Measurements from ENCODE around the gene GRIP2. TPM values are rescaled to one million over a fixed set of nuclear protein-coding genes. Genes with fewer than 3 reads are reported as not detected.

Gene GRIP2
- total and polyA plus RNA-seq, 2 donors (not counting 3 experiments of a cell fraction or from before 2014, with no cell fraction given): not detected

DNA sequence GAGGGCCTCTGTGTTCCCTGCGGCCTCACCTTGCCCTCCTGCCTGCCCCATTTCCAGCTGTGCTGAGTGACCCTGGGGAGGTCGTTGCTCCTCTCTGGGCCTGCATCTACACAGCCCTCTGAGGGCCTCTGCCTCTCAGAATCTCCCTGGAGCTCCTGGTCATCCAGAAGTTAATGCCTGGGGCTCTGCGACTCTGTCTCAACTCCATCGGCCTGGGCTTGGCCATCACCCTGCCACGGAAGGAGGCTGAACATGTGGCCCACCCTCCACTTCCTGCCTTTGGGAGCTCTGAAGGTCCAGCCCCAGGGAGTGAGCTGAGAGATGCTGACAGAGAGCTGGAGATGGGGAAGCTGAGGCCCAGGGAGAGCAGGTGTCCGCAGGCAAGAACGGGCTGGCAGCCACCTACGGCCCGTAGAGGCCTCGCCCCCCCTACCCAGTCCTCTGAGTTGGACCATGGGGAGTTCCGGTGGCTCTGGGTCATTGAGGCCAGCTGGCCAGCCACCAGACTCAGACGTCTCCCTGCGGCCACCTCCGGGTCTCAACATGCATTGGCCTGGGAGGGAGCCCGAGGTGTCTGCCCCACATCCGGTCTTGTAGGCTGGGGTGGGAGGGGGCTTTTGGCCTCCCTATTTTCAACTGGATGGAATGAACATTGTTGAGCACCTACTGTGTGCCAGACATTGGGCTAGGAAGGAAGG is 34.2 kb downstream of the GRIP2 start:
- Histone ChIP-seq H3K27ac (ENCODE audit: insufficient read depth, low read depth, low read length) (no peak overlapping the region), H2AFZ (ENCODE audit: low read depth, low read length) (no peak overlapping the region), H3K4me3 (replicated peaks in 1 of 3; ENCODE audit: insufficient read depth in 1 of 3, low read depth in 1 of 3, low read length in 3 of 3) (no peak overlapping the region), H3K9me3 (replicated peaks; ENCODE audit: control insufficient read depth, insufficient read depth, low read length) (no peaks in the 10 kb centered on the region), H3K9ac (replicated peaks; ENCODE audit: extremely low read depth, insufficient read depth, low read length) (no peak overlapping the region), H3K4me2 (ENCODE audit: insufficient read depth, low read length) (no peak overlapping the region), H3K9me1 (replicated peaks; ENCODE audit: control insufficient read depth, extremely low read depth, insufficient read depth, low read length) (no peaks in the 10 kb centered on the region), H3K36me3 (ENCODE audit: control insufficient read depth in 2 of 2, extremely low read depth in 1 of 2, insufficient read depth in 2 of 2, low read length in 2 of 2) (no peaks in the 10 kb centered on the region), H4K20me1 (replicated peaks; ENCODE audit: control insufficient read depth, extremely low read depth, insufficient read depth, low read length) (no peaks in the 10 kb centered on the region), H3K4me1 (ENCODE audit: control insufficient read depth, extremely low read depth, insufficient read depth, low read length) (no peaks in the 10 kb centered on the region), H3K27me3 (ENCODE audit: control insufficient read depth in 2 of 2, insufficient read depth in 2 of 2, low read length in 2 of 2) (no peaks in the 10 kb centered on the region), H3K79me2 (ENCODE audit: control insufficient read depth, insufficient read depth, low read length) (no peaks in the 10 kb centered on the region)
- no peak for FAIRE-seq
- BruUV-seq (replicated peaks): no TSS peak
- no peak for DNase-seq (ENCODE audit: low read depth, low spot score)
- dilution Hi-C loops (cut with MboI; ENCODE audit: extremely low pct_ligation_motif_present, low sequenced_read_pairs) (no loop called here), intact Hi-C loops (cut with micrococcal nuclease) (loop anchor here (10.0 kb wide), 1 partner anchor 279 kb away; no protein-coding TSS in a partner anchor)
- CTCF ChIA-PET: no interaction called here
- POLR2A ChIA-PET: no interaction called here
- TF ChIP-seq POLR2A (IDR thresholded peaks at IDR 0.05; ENCODE audit: low read depth, low read length) (no peak), POLR2AphosphoS5 (IDR thresholded peaks at IDR 0.05; ENCODE audit: insufficient read depth, low read depth, low read length) (no peak), EZH2 (IDR thresholded peaks at IDR 0.05; ENCODE audit: borderline replicate concordance, low read depth, low read length, severe bottlenecking) (no peak), FOS (IDR thresholded peaks at IDR 0.05; ENCODE audit: borderline replicate concordance, insufficient read depth, low read length) (no peak)
- TF ChIP-seq, protein P1, sequence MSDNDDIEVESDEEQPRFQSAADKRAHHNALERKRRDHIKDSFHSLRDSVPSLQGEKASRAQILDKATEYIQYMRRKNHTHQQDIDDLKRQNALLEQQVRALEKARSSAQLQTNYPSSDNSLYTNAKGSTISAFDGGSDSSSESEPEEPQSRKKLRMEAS (IDR thresholded peaks at IDR 0.05; ENCODE audit: insufficient read depth, insufficient read length): no peak

DNA sequence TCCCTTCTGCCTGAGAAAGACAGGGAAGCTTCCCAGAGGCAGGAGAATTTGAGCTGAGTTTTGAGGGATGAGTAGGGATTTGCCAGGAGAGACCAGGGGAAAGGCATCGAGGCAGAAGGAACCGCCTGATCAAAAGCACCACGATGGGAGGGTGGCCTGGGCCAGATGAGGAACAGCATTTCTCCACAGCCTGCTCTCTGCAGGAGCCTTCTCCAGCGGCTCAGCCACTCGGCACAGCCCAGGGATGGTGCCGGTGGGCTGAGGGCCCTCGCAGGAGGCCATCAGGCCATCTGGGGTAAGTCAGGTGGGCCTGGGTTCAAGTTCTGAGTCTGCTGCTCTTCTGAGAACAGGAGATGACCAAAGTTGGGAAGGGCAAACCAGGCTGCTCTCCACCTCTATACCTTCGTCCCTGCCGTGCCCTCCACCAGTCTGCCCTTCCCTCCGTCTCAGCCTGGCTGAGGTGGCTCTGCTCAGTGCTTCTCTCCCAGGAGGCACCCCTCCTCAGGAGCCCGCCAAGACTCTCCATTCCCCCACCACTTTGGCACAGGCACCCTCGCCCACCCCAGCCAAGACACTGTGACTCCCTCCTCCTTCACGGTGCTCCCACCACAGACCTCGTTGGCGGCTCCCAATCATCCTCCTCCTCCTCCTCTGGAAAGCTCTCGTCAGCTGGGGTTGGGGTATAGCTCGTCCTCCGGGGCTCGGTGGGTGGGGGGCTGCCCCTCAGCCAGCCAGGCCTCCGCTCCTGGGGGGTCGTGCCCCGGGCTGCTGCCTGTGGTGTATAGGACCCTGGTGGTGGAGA is 34.9 kb downstream of the GRIP2 start:
- H3K9ac ChIP-seq (replicated peaks; ENCODE audit: extremely low read depth, insufficient read depth, low read length): no peak overlapping the region
- H3K4me2 ChIP-seq (ENCODE audit: insufficient read depth, low read length): no peak overlapping the region
- ChIA-PET CTCF (interaction anchor here (0.7 to 1.0 kb wide), 3 partner anchors 8 to 302 kb away, joined by 3 to 5 read pairs (median 3); no protein-coding TSS in a partner anchor), POLR2A (no interaction called here)
- H3K9me3 ChIP-seq (replicated peaks; ENCODE audit: control insufficient read depth, insufficient read depth, low read length): no peaks in the 10 kb centered on the region
- no peaks in the 10 kb centered on the region for H4K20me1 ChIP-seq (replicated peaks; ENCODE audit: control insufficient read depth, extremely low read depth, insufficient read depth, low read length)
- dilution Hi-C loops (cut with MboI; ENCODE audit: extremely low pct_ligation_motif_present, low sequenced_read_pairs) (no loop called here), intact Hi-C loops (cut with micrococcal nuclease) (loop anchor here (10.0 kb wide), 1 partner anchor 280 kb away; no protein-coding TSS in a partner anchor)
- no peak overlapping the region for H3K27ac ChIP-seq (ENCODE audit: insufficient read depth, low read depth, low read length)
- BruUV-seq (replicated peaks): no TSS peak
- no peaks in the 10 kb centered on the region for H3K9me1 ChIP-seq (replicated peaks; ENCODE audit: control insufficient read depth, extremely low read depth, insufficient read depth, low read length)
- H2AFZ ChIP-seq (ENCODE audit: low read depth, low read length): no peak overlapping the region
- no peak for DNase-seq (ENCODE audit: low read depth, low spot score)
- no peaks in the 10 kb centered on the region for H3K36me3 ChIP-seq (ENCODE audit: control insufficient read depth in 2 of 2, extremely low read depth in 1 of 2, insufficient read depth in 2 of 2, low read length in 2 of 2)
- peaks cover 0 to 2% of the 10 kb centered on the region in 2 experiments for H3K27me3 ChIP-seq (ENCODE audit: control insufficient read depth in 2 of 2, insufficient read depth in 2 of 2, low read length in 2 of 2)
- H3K4me3 ChIP-seq (replicated peaks in 1 of 3; ENCODE audit: insufficient read depth in 1 of 3, low read depth in 1 of 3, low read length in 3 of 3): no peak overlapping the region
- TF ChIP-seq MYC (IDR thresholded peaks at IDR 0.05; ENCODE audit: low read depth, low read length): no peak
- TF ChIP-seq, protein P1 (IDR thresholded peaks at IDR 0.05; ENCODE audit: insufficient read depth, insufficient read length): no peak
- no peak for TF ChIP-seq JUN (IDR thresholded peaks at IDR 0.05; ENCODE audit: borderline replicate concordance, insufficient read depth, insufficient read length, low read depth)
- no peak for TF ChIP-seq POLR2A (IDR thresholded peaks at IDR 0.05; ENCODE audit: low read depth, low read length)
- no peak for TF ChIP-seq EZH2 (IDR thresholded peaks at IDR 0.05; ENCODE audit: borderline replicate concordance, low read depth, low read length, severe bottlenecking)
- TF ChIP-seq POLR2AphosphoS5 (IDR thresholded peaks at IDR 0.05; ENCODE audit: insufficient read depth, low read depth, low read length): no peak
- TF ChIP-seq FOS (IDR thresholded peaks at IDR 0.05; ENCODE audit: borderline replicate concordance, insufficient read depth, low read length): no peak
- H3K4me1 ChIP-seq (ENCODE audit: control insufficient read depth, extremely low read depth, insufficient read depth, low read length): no peaks in the 10 kb centered on the region
- H3K79me2 ChIP-seq (ENCODE audit: control insufficient read depth, insufficient read depth, low read length): no peaks in the 10 kb centered on the region
- FAIRE-seq: no peak

All from endothelial cell of umbilical vein (primary cell).